HT1080 (cell line): Measurements from ENCODE around the gene ANK2. TPM values are rescaled to one million over a fixed set of nuclear protein-coding genes. Genes with fewer than 3 reads are reported as not detected.
A peak's percentile ranks its signal among the peaks of the same experiment; 100 is the strongest.

ENCODE experiments used
- DNase-seq: peaks from one replicate; pipeline ENCODE4 v3.0.0-alpha.2; 2015; ENCODE audit warnings: low read depth
- total RNA-seq: library from RNA; depleted of rRNA; stranded (reverse); fragments of >200 nt; shearing (Covaris generic); gene quantifications from 2 replicates; pipeline ENCODE4 v1.2.3, GENCODE V29; 2014

ANK2 gene
- total RNA-seq, 1 experiment from 2014 or later = 12.1 TPM

DNA sequence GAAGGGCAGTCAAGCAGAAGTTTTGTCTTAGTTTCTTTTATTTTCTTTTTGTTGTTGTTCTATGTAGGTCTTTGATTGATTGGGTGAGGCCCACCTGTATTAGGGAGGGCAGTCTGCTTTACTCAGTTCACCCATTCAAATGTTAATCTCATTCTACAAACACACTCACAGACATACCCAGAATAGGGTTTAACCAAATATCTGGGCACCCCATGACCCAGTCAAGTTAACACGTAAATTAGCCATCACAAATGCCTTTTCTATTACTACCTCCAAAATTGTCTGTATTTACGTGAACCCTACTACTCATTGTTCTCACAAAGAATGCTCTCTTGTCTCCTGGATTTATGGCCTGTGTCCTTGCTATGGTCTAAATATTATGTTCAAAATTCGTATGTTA, 339.7 kb downstream of the ANK2 start:
- DNase-seq = no peak

GRCh38 chr4:113390850-113391249, 341.4 kb downstream of the ANK2 start:
- DNase-seq = no peak

DNA sequence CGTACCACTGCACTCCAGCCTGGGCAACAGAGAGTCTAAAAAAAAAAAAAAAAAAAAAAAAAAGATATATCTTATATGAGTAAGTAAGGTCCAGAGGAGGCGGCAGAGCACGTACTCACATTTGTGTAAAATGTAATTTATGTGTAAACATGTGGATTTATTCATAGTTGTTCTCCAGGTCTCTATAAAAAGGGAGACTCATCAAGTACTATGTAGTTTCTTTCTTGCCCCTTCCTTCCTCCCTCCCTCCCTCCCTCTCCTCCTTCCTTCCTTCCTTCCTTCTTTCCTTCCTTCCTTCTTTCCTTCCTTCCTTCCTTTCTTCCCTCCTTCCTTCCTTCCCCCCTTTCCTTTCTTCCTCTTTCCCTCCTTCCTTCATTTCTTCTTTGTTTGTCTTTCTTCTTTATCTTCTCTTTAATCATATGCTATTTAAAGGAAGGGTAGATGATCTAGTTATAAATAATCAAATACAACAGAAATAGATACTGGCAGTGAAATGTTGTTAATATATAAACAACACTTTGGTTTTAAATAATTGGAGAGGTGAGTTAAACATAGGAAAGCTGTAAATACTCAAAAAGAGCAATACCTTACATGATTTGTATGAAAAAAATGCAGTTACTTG, 344.8 kb downstream of the ANK2 start:
- no peak for DNase-seq

DNA sequence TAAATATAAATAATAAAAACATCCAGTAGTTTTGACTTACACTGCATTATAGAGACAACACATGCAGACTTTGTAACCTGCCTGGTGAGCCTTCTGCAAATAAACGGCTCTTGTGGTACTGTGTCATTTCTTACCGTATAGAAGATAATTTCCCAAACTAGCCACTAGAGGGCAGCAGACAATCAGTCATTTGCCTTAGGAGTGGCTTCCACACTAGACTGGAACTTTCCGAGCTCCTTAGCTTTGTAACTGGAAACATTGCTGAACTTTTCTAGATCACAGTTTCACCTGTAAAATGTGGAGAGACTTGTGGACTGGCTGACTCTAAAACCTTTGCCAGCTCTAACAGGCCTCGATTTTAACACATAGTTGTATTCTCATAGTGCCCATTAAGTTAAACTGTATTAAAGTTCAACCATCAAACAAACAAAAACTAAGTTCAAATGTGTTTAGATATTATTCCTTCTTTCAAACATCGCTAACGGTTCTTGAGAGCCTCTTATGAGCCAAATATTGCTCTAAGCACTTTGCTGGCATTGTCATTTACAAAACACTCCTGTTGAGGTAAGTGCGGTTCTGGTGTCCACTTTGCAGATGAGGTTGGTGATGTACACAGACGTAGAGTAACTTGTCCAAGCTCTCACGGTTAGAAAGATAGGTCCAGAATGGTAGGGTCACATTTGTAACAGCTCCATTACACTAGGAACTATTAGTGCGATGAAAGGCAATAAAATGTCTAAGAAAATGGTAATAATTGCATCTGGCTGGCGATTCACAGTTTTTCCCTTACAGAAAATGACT, 345.5 kb downstream of the ANK2 start:
- DNase-seq = peak; percentile 82

- DNase-seq = no peak
Observed at GRCh38 chr4:113397114-113397701, 347.8 kb downstream of the ANK2 start.

DNA sequence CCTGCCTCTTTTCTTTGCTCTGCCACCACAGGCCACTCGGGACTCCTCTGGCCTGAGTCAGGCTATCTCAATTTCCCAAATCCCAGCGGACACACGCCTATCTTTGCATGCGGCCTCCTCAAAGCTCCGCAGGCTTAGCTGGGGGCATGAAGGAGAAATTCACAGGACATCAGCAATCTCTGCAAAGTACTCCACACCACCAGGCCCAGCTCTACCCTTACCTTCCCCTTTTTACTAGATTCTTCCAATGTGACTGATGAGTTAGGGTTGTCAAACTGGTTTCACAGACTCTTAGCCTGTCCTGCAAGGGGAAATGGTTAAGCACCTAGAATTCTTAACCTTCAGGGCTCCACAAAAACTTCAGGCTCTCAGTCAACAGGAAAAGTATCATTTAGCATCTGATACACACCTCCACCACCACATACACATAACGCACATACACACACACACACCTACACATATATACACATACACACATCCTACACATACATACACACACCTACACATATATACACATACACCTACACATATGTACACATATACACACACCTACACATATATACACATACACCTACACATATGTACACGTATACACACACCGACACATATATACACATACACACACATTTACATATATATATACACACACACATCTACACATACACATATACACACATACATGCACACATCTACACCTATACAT, 349.1 kb downstream of the ANK2 start:
- no peak for DNase-seq

GRCh38 chr4:113404167-113404571, 354.7 kb downstream of the ANK2 start:
- DNase-seq = no peak

DNA sequence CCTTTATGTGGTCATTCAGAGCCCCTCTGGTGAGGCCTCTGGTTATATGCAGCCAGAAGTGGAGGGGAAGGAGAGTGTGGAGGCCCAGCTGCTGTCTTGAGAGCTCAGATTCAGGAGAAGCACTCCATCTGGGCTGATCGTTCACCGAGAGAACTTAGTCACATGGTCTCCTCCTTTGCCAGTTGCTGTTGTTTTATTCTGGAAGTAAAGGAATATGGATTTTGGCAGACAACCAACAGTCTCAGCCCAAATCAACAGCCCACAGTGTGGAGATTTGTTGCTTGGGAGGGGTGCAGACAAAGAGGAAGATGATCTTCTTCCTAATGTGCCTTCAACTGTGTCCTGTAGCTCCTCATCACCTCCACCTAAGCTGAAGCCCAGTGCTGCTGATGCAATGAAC, 355.4 kb downstream of the ANK2 start:
- DNase-seq = no peak

DNA sequence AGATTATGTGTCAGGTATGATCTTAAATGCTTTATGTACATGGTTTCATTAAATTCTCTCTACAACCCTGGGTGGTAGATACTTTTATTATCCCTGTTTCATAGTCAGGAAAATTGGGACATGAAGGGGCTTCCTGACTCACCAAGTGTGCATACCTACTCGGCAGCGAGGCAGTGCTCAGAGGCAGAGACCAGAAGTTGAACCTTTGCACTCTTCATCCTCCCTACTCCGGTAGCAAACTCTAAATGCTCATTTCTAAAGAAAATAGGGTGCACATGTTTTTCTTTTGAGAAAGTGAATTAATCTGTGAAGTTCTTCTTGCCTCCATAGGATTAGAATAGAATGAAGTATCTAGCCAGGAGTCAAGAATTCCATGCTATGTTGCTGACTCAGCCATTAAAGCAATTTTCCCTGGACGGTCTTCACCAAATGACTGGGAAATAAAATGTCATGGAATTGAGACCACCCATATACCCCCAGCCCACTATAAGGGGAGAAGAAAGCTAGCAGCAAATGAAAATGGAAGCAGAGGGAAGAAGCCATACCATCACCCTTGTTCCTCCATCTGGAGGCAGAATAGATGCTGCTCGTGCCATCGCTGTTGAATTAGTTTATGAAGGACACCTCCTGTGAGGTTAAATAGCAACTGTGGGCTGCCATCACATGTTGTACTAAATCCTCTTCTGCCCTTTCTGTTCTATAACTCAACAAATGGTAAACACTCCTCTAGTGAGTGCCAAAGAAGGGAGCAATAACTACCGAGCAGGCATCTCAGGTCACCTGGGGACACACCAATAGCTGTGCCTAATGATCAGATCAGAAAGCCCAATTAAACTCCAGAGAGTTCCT, 356.6 kb downstream of the ANK2 start:
- DNase-seq = no peak

- no peak for DNase-seq
Observed at GRCh38 chr4:113406723-113407016, 357.2 kb downstream of the ANK2 start.

- DNase-seq = no peak
Observed at GRCh38 chr4:113407409-113407808, 358.0 kb downstream of the ANK2 start.

DNA sequence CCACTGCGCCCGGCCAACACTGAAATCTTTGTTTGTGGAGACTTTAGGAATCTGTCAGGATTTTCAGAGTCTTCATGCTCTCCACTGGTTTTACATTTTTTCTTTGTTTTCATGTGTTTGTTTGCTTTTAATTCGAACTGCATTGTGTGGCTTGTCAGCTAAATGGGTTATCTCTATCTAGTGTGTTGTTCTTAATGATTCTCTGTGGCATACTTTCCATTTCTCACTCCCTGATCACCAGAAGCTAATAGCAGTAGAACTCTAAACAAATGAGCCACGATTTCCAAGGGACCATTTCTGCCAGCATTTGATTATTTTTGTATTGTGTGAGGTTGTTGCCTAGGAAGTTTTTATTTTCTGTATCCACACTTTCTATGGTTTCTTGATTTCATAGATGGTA, 359.7 kb downstream of the ANK2 start:
- no peak for DNase-seq

DNA sequence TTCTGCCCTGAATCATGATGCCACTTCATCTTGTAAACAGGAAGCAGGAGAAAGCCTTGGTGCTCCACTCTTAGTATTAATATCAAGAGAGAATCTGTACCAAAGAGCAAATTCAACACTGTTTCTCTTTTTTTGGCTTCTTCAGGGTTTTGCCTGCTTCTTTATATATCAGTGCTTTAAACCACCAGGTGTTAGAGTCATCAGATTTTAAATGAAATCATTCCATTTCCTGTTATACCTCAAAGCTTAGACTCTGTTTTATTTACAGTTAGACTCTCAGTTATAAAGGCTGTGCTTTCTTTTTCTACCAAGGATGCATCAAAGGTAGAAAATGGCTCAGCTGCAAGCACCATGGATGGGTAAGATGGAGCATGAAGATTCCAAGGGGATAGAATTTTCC, 361.2 kb downstream of the ANK2 start:
- no peak for DNase-seq

- DNase-seq = peak; percentile 59
Observed at GRCh38 chr4:113411496-113411938, 362.1 kb downstream of the ANK2 start.

DNA sequence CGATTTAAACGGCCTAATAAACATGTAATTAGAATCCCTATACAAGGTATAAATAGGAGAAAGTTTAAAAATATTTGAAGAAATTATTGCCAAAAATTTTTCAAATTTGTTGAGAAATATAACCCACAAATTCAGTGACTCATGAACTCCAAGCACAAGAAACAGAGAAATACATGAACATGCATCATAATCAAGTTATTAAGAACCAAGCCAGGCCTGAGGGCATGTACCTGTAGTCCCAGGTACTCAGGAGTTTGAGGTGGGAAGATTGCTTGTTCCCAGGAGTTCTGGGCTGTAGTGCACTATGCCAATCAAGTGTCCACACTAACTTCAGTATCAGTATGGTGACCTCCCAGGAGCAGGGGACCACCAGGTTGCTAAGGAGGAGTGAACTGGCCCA, 370.2 kb downstream of the ANK2 start:
- no peak for DNase-seq

GRCh38 chr4:113420938-113421337, 371.5 kb downstream of the ANK2 start:
- DNase-seq = no peak

DNA sequence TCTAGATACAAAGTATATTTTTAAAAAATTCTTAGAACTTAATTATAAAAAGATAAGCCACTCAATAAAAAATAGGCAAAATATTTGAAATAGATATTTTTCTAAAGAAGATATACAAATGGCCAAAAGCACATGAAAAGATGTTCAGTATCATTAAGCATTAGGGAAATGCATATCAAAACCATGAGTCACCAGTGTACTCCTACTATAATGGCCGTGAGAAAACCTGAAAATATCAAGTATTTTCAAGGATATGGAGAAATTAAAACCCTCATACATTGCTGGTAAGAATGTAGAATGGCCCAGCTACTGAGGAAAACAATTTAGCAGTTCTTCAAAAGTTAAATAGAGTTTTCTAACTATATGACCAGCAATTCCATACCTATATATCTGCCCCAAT, 374.2 kb downstream of the ANK2 start:
- peak; percentile 47 for DNase-seq

- no peak for DNase-seq
Observed at GRCh38 chr4:113433116-113433515, 383.7 kb downstream of the ANK2 start.
